ENCODE data around the gene NEK4.

The NEK4 gene

DNA sequence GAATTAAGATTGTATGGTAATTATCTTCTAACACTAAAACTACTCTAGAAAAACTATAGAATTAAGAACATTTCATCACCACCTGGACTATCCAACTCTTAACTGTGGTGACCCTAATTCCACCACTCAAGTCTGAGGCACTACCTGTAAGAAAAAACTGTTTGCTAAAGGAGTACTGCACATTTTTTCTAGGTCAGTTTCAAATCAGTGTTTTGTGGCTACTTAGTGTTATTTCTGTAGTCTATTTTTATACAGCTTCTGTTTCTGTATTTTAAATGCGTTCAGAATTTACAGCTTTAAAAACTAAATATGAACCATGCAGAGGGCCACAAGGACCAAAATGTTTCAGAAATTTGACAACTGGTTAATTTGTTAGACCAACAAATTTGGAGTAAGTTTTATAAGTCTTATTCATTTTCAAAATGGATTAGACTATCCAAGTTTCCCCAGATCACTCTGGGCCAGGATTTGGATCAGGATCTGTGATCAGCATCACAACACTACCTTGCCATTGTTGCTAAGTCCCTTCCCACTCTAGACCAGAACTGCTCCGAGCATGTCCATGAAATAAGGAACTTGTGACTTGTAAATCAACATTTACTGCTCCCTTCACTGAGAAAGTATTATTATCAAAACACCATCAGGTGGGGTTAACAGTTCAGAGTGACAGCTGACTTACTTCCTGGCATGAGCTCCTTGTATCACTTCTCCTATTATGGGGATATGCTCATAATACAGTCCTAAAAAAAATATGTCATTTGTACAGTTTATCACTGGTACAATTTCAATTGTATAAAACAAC is 73.7 kb downstream of the NEK4 start:
- no peak overlapping the region for H2AFZ ChIP-seq (ENCODE audit: insufficient read depth, low read length, poor library complexity)
- no peak overlapping the region for H2BK5ac ChIP-seq (ENCODE audit: low read depth, low read length, poor library complexity)
- H4K12ac ChIP-seq (ENCODE audit: low read depth, low read length), result no peak overlapping the region
- H3K18ac ChIP-seq (ENCODE audit: low read length), result no peak overlapping the region
- no peaks in the 10 kb centered on the region for H3K79me1 ChIP-seq (ENCODE audit: low read length)
- no peaks in the 10 kb centered on the region for H3K9me3 ChIP-seq (ENCODE audit: insufficient read depth, low read depth, low read length)
- H3K14ac ChIP-seq (ENCODE audit: low read length), result no peak overlapping the region
- no peak overlapping the region for H3K27ac ChIP-seq (ENCODE audit: low read depth, low read length)
- no peak overlapping the region for H3K9ac ChIP-seq (ENCODE audit: low read length)
- no CpG with 5 or more reads among the region's 2 CpGs for WGBS (ENCODE audit: extremely low coverage, insufficient coverage, insufficient read length)
- no peak overlapping the region for H4K8ac ChIP-seq (ENCODE audit: low read depth, low read length)
- no peaks in the 10 kb centered on the region for H3K4me1 ChIP-seq (ENCODE audit: control insufficient read depth in 1 of 2, insufficient read depth in 2 of 2, low read length in 2 of 2)
- DNase-seq, result no peak
- H3K4me3 ChIP-seq (ENCODE audit: low read depth, low read length), result no peak overlapping the region
- no peaks in the 10 kb centered on the region for H3K79me2 ChIP-seq (ENCODE audit: control insufficient read depth, insufficient read depth, low read length, poor library complexity)
- no peak overlapping the region for H4K91ac ChIP-seq (ENCODE audit: low read depth, low read length)
- no peak overlapping the region for H3K4me2 ChIP-seq (ENCODE audit: low read length)
- H2BK12ac ChIP-seq (ENCODE audit: low read length), result no peak overlapping the region
- no peaks in the 10 kb centered on the region for H3K27me3 ChIP-seq (ENCODE audit: insufficient read depth, low read length)
- H2AK5ac ChIP-seq (ENCODE audit: low read length), result no peak overlapping the region
- no peak overlapping the region for H2BK120ac ChIP-seq (ENCODE audit: insufficient read depth, low read length, poor library complexity)
- no peak overlapping the region for H3K23ac ChIP-seq (ENCODE audit: low read length)
- peaks cover 17 to 44% of the 10 kb centered on the region in 2 experiments for H3K36me3 ChIP-seq (ENCODE audit: control insufficient read depth in 1 of 2, insufficient read depth in 2 of 2, low read length in 2 of 2)
- H3K4ac ChIP-seq (ENCODE audit: low read depth, low read length), result no peak overlapping the region

DNA sequence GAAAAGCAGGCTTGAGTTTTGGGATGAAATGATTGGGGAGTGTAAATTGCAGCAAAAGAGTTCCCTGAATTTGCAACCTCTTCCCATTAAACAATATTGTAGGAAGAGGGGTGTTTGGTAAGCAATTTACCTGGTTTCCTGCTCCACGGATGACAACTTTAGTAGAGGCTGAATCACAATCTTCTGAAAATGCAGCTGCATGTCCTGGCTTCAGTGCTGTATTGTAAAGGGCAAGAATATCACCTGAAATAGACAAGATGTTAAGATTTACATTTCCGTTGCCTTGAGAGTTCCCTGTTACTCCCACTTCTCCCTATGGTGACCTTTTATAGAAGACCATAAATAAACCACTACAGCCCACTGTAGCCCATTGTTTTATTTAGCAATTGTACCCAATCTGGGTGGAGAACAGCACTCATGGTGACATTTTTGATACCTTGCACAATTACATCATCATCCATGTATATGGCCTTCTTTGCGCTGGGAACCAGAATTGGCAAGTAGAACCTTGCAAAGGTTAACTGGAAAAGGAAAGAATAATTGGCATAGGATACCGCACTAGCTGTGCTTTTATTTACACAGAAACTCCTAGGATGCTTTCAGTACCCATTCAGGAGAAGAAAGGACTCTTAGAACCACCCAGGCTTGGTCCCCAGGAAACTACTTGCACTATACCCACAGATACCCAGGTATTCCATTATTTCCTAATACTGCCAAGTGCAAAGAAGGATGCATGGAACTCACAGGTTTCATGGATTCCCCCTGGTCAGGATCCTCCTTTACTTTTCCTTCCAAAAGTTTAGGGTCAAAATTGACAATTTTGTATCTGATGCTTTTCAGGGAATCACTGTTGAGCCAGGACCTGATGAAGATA is 74.7 kb downstream of the NEK4 start:
- Histone ChIP-seq H3K23ac (ENCODE audit: low read length) (no peak overlapping the region), H2BK5ac (ENCODE audit: low read depth, low read length, poor library complexity) (no peak overlapping the region), H3K14ac (ENCODE audit: low read length) (no peak overlapping the region), H3K9ac (ENCODE audit: low read length) (no peak overlapping the region), H3K4me2 (ENCODE audit: low read length) (no peak overlapping the region), H3K36me3 (ENCODE audit: control insufficient read depth in 1 of 2, insufficient read depth in 2 of 2, low read length in 2 of 2) (peaks cover 19 to 48% of the 10 kb centered on the region in 2 experiments), H4K91ac (ENCODE audit: low read depth, low read length) (no peak overlapping the region), H3K79me2 (ENCODE audit: control insufficient read depth, insufficient read depth, low read length, poor library complexity) (no peaks in the 10 kb centered on the region), H2AFZ (ENCODE audit: insufficient read depth, low read length, poor library complexity) (no peak overlapping the region), H3K27ac (ENCODE audit: low read depth, low read length) (no peak overlapping the region), H2BK120ac (ENCODE audit: insufficient read depth, low read length, poor library complexity) (no peak overlapping the region), H2AK5ac (ENCODE audit: low read length) (no peak overlapping the region), H2BK12ac (ENCODE audit: low read length) (no peak overlapping the region), H3K4me1 (ENCODE audit: control insufficient read depth in 1 of 2, insufficient read depth in 2 of 2, low read length in 2 of 2) (no peaks in the 10 kb centered on the region), H3K4me3 (ENCODE audit: low read depth, low read length) (no peak overlapping the region), H3K18ac (ENCODE audit: low read length) (no peak overlapping the region), H3K9me3 (ENCODE audit: insufficient read depth, low read depth, low read length) (no peaks in the 10 kb centered on the region), H3K27me3 (ENCODE audit: insufficient read depth, low read length) (no peaks in the 10 kb centered on the region), H3K4ac (ENCODE audit: low read depth, low read length) (no peak overlapping the region), H4K8ac (ENCODE audit: low read depth, low read length) (no peak overlapping the region), H4K12ac (ENCODE audit: low read depth, low read length) (no peak overlapping the region), H3K79me1 (ENCODE audit: low read length) (no peaks in the 10 kb centered on the region)
- WGBS (ENCODE audit: extremely low coverage, insufficient coverage, insufficient read length), result no CpG with 5 or more reads among the region's 4 CpGs
- DNase-seq, result no peak

DNA sequence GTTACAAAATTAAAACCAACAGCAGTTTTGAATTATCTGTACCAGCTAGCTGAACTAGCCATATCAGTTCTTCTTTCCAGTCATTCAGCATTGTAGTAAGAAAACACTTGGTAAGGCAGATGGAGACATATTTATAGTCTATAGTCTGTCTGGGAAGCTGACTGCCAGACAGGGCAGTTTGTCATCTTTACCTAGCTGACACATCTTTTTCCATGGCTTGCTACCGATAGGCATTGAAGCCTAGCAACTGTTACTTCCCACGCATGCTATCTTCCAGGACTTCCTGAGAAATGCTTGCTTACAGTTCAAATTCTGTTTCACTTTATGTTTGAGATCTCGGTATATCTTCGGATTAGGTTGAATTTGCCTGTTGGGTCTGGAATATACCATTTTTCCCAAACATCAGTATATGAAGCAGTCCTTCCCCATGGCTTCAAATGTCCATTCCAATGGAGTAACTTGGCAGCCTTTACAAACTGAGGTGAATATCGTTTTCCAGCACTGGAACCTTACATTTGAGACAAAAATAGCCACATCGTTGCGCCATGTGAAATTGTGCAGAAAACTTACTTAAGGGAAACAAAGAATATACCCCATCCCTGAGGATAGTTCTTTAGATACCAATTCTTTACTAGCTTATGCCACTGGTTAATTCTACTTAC is 76.1 kb downstream of the NEK4 start:
- no peak overlapping the region for H3K18ac ChIP-seq (ENCODE audit: low read length)
- H3K36me3 ChIP-seq (ENCODE audit: control insufficient read depth in 1 of 2, insufficient read depth in 2 of 2, low read length in 2 of 2), result peaks cover 20 to 58% of the 10 kb centered on the region in 2 experiments
- H3K9me3 ChIP-seq (ENCODE audit: insufficient read depth, low read depth, low read length), result no peaks in the 10 kb centered on the region
- no peak overlapping the region for H3K9ac ChIP-seq (ENCODE audit: low read length)
- no peaks in the 10 kb centered on the region for H3K79me1 ChIP-seq (ENCODE audit: low read length)
- no peak overlapping the region for H4K8ac ChIP-seq (ENCODE audit: low read depth, low read length)
- no peak overlapping the region for H3K27ac ChIP-seq (ENCODE audit: low read depth, low read length)
- no peak overlapping the region for H2AFZ ChIP-seq (ENCODE audit: insufficient read depth, low read length, poor library complexity)
- H2BK5ac ChIP-seq (ENCODE audit: low read depth, low read length, poor library complexity), result no peak overlapping the region
- no peaks in the 10 kb centered on the region for H3K79me2 ChIP-seq (ENCODE audit: control insufficient read depth, insufficient read depth, low read length, poor library complexity)
- H3K14ac ChIP-seq (ENCODE audit: low read length), result no peak overlapping the region
- no peak overlapping the region for H3K4ac ChIP-seq (ENCODE audit: low read depth, low read length)
- no peak overlapping the region for H3K4me2 ChIP-seq (ENCODE audit: low read length)
- no peak for DNase-seq
- H4K91ac ChIP-seq (ENCODE audit: low read depth, low read length), result no peak overlapping the region
- H4K12ac ChIP-seq (ENCODE audit: low read depth, low read length), result no peak overlapping the region
- H3K4me3 ChIP-seq (ENCODE audit: low read depth, low read length), result no peak overlapping the region
- H2BK120ac ChIP-seq (ENCODE audit: insufficient read depth, low read length, poor library complexity), result no peak overlapping the region
- WGBS (ENCODE audit: extremely low coverage, insufficient coverage, insufficient read length), result no CpG with 5 or more reads among the region's 7 CpGs
- H3K27me3 ChIP-seq (ENCODE audit: insufficient read depth, low read length), result no peaks in the 10 kb centered on the region
- no peak overlapping the region for H3K23ac ChIP-seq (ENCODE audit: low read length)
- H3K4me1 ChIP-seq (ENCODE audit: control insufficient read depth in 1 of 2, insufficient read depth in 2 of 2, low read length in 2 of 2), result no peaks in the 10 kb centered on the region
- H2AK5ac ChIP-seq (ENCODE audit: low read length), result no peak overlapping the region
- H2BK12ac ChIP-seq (ENCODE audit: low read length), result no peak overlapping the region

- Histone ChIP-seq H4K12ac (ENCODE audit: low read depth, low read length) (no peak overlapping the region), H3K9me3 (ENCODE audit: insufficient read depth, low read depth, low read length) (no peaks in the 10 kb centered on the region), H3K4me1 (ENCODE audit: control insufficient read depth in 1 of 2, insufficient read depth in 2 of 2, low read length in 2 of 2) (no peaks in the 10 kb centered on the region), H2BK120ac (ENCODE audit: insufficient read depth, low read length, poor library complexity) (no peak overlapping the region), H3K27ac (ENCODE audit: low read depth, low read length) (no peak overlapping the region), H3K36me3 (ENCODE audit: control insufficient read depth in 1 of 2, insufficient read depth in 2 of 2, low read length in 2 of 2) (peaks cover 25 to 70% of the 10 kb centered on the region in 2 experiments), H2AK5ac (ENCODE audit: low read length) (no peak overlapping the region), H3K4me2 (ENCODE audit: low read length) (no peak overlapping the region), H3K18ac (ENCODE audit: low read length) (no peak overlapping the region), H4K8ac (ENCODE audit: low read depth, low read length) (no peak overlapping the region), H3K14ac (ENCODE audit: low read length) (no peak overlapping the region), H3K9ac (ENCODE audit: low read length) (no peak overlapping the region), H2AFZ (ENCODE audit: insufficient read depth, low read length, poor library complexity) (no peak overlapping the region), H3K79me2 (ENCODE audit: control insufficient read depth, insufficient read depth, low read length, poor library complexity) (no peaks in the 10 kb centered on the region), H4K91ac (ENCODE audit: low read depth, low read length) (no peak overlapping the region), H3K4me3 (ENCODE audit: low read depth, low read length) (no peak overlapping the region), H3K79me1 (ENCODE audit: low read length) (no peaks in the 10 kb centered on the region), H2BK5ac (ENCODE audit: low read depth, low read length, poor library complexity) (no peak overlapping the region), H2BK12ac (ENCODE audit: low read length) (no peak overlapping the region), H3K23ac (ENCODE audit: low read length) (no peak overlapping the region), H3K27me3 (ENCODE audit: insufficient read depth, low read length) (no peaks in the 10 kb centered on the region), H3K4ac (ENCODE audit: low read depth, low read length) (no peak overlapping the region)
- peak; percentile 14 to 57 for DNase-seq
These were observed 77.7 kb downstream of the NEK4 start for GRCh38 chr3:52693071-52693470.
